Neutrophil (primary cell): ENCODE measurements around the gene DEPDC5.

Experiments
- H3K27ac ChIP-seq: fragments of 200-600 bp; sonication (generic); 2 replicates; pipeline ENCODE4 v1.5.1; 2016; ENCODE audit warnings: mild to moderate bottlenecking, moderate library complexity
- H3K27me3 ChIP-seq: fragments of 200-600 bp; sonication (generic); 2 replicates; pipeline ENCODE4 v1.6.0; 2016; ENCODE audit warnings: mild to moderate bottlenecking
- H3K36me3 ChIP-seq: fragments of 200-600 bp; sonication (generic); 2 replicates; pipeline ENCODE4 v1.5.1; 2017
- H3K4me1 ChIP-seq, 2 experiments: fragments of 200-600 bp in 1 of 2; sonication (generic) in 1 of 2; 1 replicate in 1 of 2; 2 replicates in 1 of 2; pipeline versions ENCODE4 v1.5.1 to v1.6.1; 2013 to 2016; ENCODE audit warnings: low read depth in 1 of 2, low read length in 1 of 2, mild to moderate bottlenecking in 1 of 2, moderate library complexity in 1 of 2; ENCODE audit not compliant: control insufficient read depth in 1 of 2, insufficient read depth in 1 of 2
- H3K4me3 ChIP-seq, 2 experiments: fragments of 200-600 bp in 1 of 2; sonication (generic) in 1 of 2; 1 replicate in 1 of 2; 2 replicates in 1 of 2; pipeline ENCODE4 v1.5.1; 2013 to 2016; ENCODE audit warnings: low read depth in 1 of 2, low read length in 1 of 2, mild to moderate bottlenecking in 1 of 2, moderate library complexity in 1 of 2
- H3K9me3 ChIP-seq: fragments of 200-600 bp; sonication (generic); 2 replicates; pipeline ENCODE4 v1.5.1; 2016
- TF ChIP-seq, protein P1 (sequence below): fragments of 200-600 bp; sonication (generic); IDR thresholded peaks from 2 replicates; pipeline ENCODE4 v1.5.1; 2016; ENCODE audit warnings: antibody characterized with exemption

DEPDC5 gene

GRCh38 chr22:31881200-31881599, 127.4 kb downstream of the DEPDC5 start:
- Histone ChIP-seq H3K9me3 (no peaks in the 10 kb centered on the region), H3K27ac (no peak overlapping the region), H3K4me1 (peaks cover 22 to 26% of the 10 kb centered on the region in 2 experiments), H3K27me3 (no peaks in the 10 kb centered on the region), H3K36me3 (peaks cover 20% of the 10 kb centered on the region), H3K4me3 (no peak overlapping the region)
- TF ChIP-seq, protein P1, sequence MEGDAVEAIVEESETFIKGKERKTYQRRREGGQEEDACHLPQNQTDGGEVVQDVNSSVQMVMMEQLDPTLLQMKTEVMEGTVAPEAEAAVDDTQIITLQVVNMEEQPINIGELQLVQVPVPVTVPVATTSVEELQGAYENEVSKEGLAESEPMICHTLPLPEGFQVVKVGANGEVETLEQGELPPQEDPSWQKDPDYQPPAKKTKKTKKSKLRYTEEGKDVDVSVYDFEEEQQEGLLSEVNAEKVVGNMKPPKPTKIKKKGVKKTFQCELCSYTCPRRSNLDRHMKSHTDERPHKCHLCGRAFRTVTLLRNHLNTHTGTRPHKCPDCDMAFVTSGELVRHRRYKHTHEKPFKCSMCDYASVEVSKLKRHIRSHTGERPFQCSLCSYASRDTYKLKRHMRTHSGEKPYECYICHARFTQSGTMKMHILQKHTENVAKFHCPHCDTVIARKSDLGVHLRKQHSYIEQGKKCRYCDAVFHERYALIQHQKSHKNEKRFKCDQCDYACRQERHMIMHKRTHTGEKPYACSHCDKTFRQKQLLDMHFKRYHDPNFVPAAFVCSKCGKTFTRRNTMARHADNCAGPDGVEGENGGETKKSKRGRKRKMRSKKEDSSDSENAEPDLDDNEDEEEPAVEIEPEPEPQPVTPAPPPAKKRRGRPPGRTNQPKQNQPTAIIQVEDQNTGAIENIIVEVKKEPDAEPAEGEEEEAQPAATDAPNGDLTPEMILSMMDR: no peak

GRCh38 chr22:31881865-31882264, 128.0 kb downstream of the DEPDC5 start:
- no peak overlapping the region for H3K4me3 ChIP-seq
- no peak overlapping the region for H3K27ac ChIP-seq
- H3K4me1 ChIP-seq: peaks cover 22 to 26% of the 10 kb centered on the region in 2 experiments
- no peaks in the 10 kb centered on the region for H3K9me3 ChIP-seq
- TF ChIP-seq, protein P1: no peak
- H3K27me3 ChIP-seq: no peaks in the 10 kb centered on the region
- H3K36me3 ChIP-seq: peaks cover 16% of the 10 kb centered on the region

GRCh38 chr22:31882971-31883370, 129.2 kb downstream of the DEPDC5 start:
- Histone ChIP-seq H3K4me3 (no peak overlapping the region), H3K4me1 (peaks cover 22 to 26% of the 10 kb centered on the region in 2 experiments), H3K36me3 (peaks cover 14% of the 10 kb centered on the region), H3K27me3 (no peaks in the 10 kb centered on the region), H3K27ac (peak overlapping the region; percentile 62), H3K9me3 (no peaks in the 10 kb centered on the region)
- TF ChIP-seq, protein P1: no peak

DNA sequence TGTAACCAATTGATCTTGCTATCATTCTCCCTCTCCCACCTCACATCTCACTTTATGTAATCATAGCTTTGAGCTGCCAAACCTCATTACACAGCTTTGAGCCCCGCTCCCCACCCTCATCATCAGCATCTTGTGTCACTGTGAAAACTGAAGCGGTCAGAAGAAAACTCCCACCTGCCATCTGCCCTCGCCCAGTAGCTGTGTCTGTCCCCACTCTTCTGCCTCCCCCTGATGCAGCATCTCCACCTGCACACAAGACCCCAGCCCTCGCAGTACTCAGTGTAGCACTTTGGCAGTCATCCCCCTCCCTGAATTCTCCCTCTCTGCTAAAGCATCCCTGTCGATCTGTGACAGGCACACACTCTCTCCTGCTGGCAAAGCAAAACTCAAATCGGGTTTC, 130.2 kb downstream of the DEPDC5 start:
- no peak overlapping the region for H3K27ac ChIP-seq
- H3K4me3 ChIP-seq: no peak overlapping the region

GRCh38 chr22:31891366-31892079, 137.7 kb downstream of the DEPDC5 start:
- Histone ChIP-seq H3K36me3 (peaks cover 25% of the 10 kb centered on the region), H3K9me3 (no peaks in the 10 kb centered on the region), H3K27ac (no peak overlapping the region), H3K27me3 (no peaks in the 10 kb centered on the region), H3K4me1 (peaks cover 8% of the 10 kb centered on the region in 2 experiments), H3K4me3 (no peak overlapping the region)
- TF ChIP-seq, protein P1: no peak

More for the DNA sequence above, 130.2 kb downstream of the DEPDC5 start:
- peaks cover 22 to 26% of the 10 kb centered on the region in 2 experiments for H3K4me1 ChIP-seq
- H3K9me3 ChIP-seq: no peaks in the 10 kb centered on the region
- H3K36me3 ChIP-seq: peaks cover 21% of the 10 kb centered on the region
- H3K27me3 ChIP-seq: no peaks in the 10 kb centered on the region
- TF ChIP-seq, protein P1: no peak
